A673 (cell line): ENCODE results near the gene KCNQ1. TPM values are rescaled to one million over a fixed set of nuclear protein-coding genes. Genes with fewer than 3 reads are reported as not detected.
"Not testable (repeated sequence)": the region's sequence is repeated elsewhere in the genome, so short reads cannot be mapped to it uniquely, and the experiment has no call there.

Source experiments
- BruUV-seq: library from RNA; stranded (reverse); fragments of 400-500 nt; replicated peaks from 2 replicates; lab custom pipeline; 2021; lab: Mats Ljungman, UMichigan
- CTCF ChIA-PET: fragments of 300-600 bp; sonication (Branson Sonifier 250); formaldehyde crosslinking; loops from one replicate; lab custom pipeline; 2022; ENCODE audit warnings: antibody characterized with exemption; lab: Charles Lee
- POLR2A ChIA-PET: fragments of 300-600 bp; sonication (Branson Sonifier 250); formaldehyde crosslinking; loops from one replicate; lab custom pipeline; 2022; ENCODE audit warnings: antibody characterized with exemption; ENCODE audit not compliant: low non-redundant PET; lab: Charles Lee
- DNase-seq: peaks from one replicate; pipeline ENCODE4 v3.0.0-alpha.2; 2015; ENCODE audit warnings: low spot score
- H3K27ac ChIP-seq: fragments of 200-600 bp; sonication (generic); 2 replicates; pipeline ENCODE4 v1.5.1; 2016; ENCODE audit warnings: mixed run types, low read depth, mild to moderate bottlenecking, mixed read lengths, antibody characterized with exemption, low read length; ENCODE audit not compliant: poor library complexity, severe bottlenecking
- H3K27me3 ChIP-seq: fragments of 200-600 bp; sonication (generic); replicated peaks from 2 replicates; pipeline ENCODE4 v1.6.1; 2017; ENCODE audit warnings: mixed run types, low read depth, mild to moderate bottlenecking, mixed read lengths, antibody characterized with exemption, low read length; ENCODE audit not compliant: insufficient read depth, poor library complexity
- H3K36me3 ChIP-seq: fragments of 200-600 bp; sonication (generic); 2 replicates; pipeline ENCODE4 v1.6.1; 2016; ENCODE audit warnings: mixed run types, mild to moderate bottlenecking, mixed read lengths, antibody characterized with exemption, low read length; ENCODE audit not compliant: insufficient read depth, poor library complexity, severe bottlenecking
- H3K4me1 ChIP-seq: fragments of 200-600 bp; sonication (generic); 2 replicates; pipeline ENCODE4 v1.6.1; 2017; ENCODE audit warnings: mixed run types, mild to moderate bottlenecking, mixed read lengths, antibody characterized with exemption, low read length; ENCODE audit not compliant: insufficient read depth, poor library complexity, severe bottlenecking
- H3K4me3 ChIP-seq: fragments of 200-600 bp; sonication (generic); 2 replicates; pipeline ENCODE4 v1.5.1; 2016; ENCODE audit warnings: low read depth, mixed run types, mild to moderate bottlenecking, mixed read lengths, low read length; ENCODE audit not compliant: poor library complexity, severe bottlenecking
- H3K9me3 ChIP-seq: fragments of 200-600 bp; sonication (generic); 2 replicates; pipeline ENCODE4 v1.6.1; 2016; ENCODE audit warnings: mixed run types, low read depth, mild to moderate bottlenecking, mixed read lengths, antibody characterized with exemption, low read length; ENCODE audit not compliant: poor library complexity, severe bottlenecking
- EZH2 ChIP-seq: fragments of 200-600 bp; sonication (generic); IDR thresholded peaks from 2 replicates; pipeline ENCODE4 v1.6.1; 2017; ENCODE audit warnings: borderline replicate concordance, low read depth, mild to moderate bottlenecking, mixed read lengths, antibody characterized with exemption, low read length; ENCODE audit not compliant: poor library complexity, severe bottlenecking
- intact Hi-C: fragments of 100-400 bp; cut with micrococcal nuclease; formaldehyde crosslinking; loops from one replicate; pipeline ENCODE4 v1.10.0; 2022; ENCODE audit not compliant: unreplicated experiment
- total RNA-seq: library from RNA; stranded (reverse); gene quantifications from 2 replicates; pipeline ENCODE4 v1.2.3, GENCODE V29; 2021
- TF ChIP-seq, protein P1 (sequence below): fragments of 300-800, 200-600 bp; sonication (generic); conservative IDR thresholded peaks from 2 replicates; pipeline ENCODE4 v1.5.1; 2017; ENCODE audit warnings: low read depth, mild to moderate bottlenecking, antibody characterized with exemption, low read length, moderate library complexity, mixed read lengths

The KCNQ1 gene
- total RNA-seq, 1 experiment from 2014 or later: not detected

DNA sequence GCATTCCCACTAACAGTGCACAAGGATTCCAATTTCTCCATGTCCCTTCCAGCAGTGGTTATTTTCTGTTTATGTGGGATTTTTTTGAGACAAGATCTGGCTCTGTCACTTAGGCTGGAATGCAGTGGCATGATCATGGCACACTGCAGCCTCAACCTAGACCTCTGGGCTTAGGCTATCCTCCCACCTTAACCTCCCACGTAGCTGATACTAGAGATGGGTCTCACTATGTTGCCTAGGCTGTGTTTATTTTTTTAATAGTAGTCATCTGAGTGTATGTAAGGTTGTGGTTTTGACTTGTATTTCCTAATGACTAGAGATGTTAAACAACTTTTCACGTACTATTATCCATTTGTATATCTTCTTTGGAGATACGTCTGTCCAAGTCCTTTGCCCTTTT is 180.4 kb downstream of the KCNQ1 start:
- ChIA-PET POLR2A (no interaction called here), CTCF (no interaction called here)
- TF ChIP-seq, protein P1, sequence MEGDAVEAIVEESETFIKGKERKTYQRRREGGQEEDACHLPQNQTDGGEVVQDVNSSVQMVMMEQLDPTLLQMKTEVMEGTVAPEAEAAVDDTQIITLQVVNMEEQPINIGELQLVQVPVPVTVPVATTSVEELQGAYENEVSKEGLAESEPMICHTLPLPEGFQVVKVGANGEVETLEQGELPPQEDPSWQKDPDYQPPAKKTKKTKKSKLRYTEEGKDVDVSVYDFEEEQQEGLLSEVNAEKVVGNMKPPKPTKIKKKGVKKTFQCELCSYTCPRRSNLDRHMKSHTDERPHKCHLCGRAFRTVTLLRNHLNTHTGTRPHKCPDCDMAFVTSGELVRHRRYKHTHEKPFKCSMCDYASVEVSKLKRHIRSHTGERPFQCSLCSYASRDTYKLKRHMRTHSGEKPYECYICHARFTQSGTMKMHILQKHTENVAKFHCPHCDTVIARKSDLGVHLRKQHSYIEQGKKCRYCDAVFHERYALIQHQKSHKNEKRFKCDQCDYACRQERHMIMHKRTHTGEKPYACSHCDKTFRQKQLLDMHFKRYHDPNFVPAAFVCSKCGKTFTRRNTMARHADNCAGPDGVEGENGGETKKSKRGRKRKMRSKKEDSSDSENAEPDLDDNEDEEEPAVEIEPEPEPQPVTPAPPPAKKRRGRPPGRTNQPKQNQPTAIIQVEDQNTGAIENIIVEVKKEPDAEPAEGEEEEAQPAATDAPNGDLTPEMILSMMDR: no peak
- no peak for TF ChIP-seq EZH2
- DNase-seq: no peak
- intact Hi-C loops: no loop called here
- BruUV-seq: no TSS peak
- no peaks in the 10 kb centered on the region for H3K4me1 ChIP-seq
- no peak overlapping the region for H3K27ac ChIP-seq
- H3K36me3 ChIP-seq: no peaks in the 10 kb centered on the region
- H3K27me3 ChIP-seq: no peaks in the 10 kb centered on the region
- H3K4me3 ChIP-seq: no peak overlapping the region
- peaks cover 85% of the 10 kb centered on the region for H3K9me3 ChIP-seq

DNA sequence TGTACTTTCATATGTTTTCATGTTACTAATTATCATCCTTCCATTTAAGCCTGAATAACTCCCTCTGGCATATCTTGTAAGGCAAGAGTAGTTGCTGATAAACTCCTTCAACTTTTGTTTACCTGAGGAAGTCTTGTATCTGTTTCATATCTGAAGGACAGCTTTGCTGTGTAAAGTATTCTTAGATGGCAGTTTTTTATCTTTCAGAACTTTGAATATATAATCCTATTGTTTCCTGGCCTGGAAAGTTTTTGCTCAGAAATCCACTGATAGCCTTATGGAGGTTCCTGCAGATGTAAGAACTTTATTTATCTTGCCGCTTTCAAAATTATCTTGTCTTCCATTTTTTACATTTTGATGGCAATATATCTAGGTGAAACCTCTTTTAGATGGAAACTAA is 185.9 kb downstream of the KCNQ1 start:
- ChIA-PET CTCF (no interaction called here), POLR2A (no interaction called here)
- Histone ChIP-seq H3K27me3 (no peaks in the 10 kb centered on the region), H3K27ac (no peak overlapping the region), H3K4me1 (no peaks in the 10 kb centered on the region), H3K9me3 (peaks cover 81% of the 10 kb centered on the region), H3K36me3 (no peaks in the 10 kb centered on the region), H3K4me3 (no peak overlapping the region)
- TF ChIP-seq EZH2: no peak
- TF ChIP-seq, protein P1: no peak
- DNase-seq: no peak
- intact Hi-C loops: no loop called here
- BruUV-seq: no TSS peak

DNA sequence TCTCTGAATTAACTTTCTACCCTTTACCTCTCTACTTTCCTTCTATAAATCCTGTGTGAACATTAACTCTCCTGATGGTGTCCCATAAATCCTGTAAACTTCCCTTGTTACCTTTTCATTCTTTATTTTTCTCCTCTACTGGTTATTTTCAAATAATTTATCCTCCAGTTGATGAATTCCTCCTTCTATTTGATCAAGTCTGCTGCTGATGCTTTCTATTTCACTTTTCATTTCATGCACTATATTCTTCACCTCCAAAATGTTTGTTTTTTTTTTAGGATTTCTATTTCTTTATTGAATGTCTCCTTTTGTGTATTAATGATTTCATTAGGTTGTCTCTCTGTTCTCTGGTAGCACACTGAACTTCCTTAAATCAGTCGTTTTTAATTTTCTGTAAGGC is 186.4 kb downstream of the KCNQ1 start:
- intact Hi-C loops: no loop called here
- ChIA-PET POLR2A (no interaction called here), CTCF (no interaction called here)
- Histone ChIP-seq H3K27me3 (no peaks in the 10 kb centered on the region), H3K4me1 (no peaks in the 10 kb centered on the region), H3K27ac (no peak overlapping the region), H3K9me3 (peaks cover 77% of the 10 kb centered on the region), H3K36me3 (no peaks in the 10 kb centered on the region), H3K4me3 (no peak overlapping the region)
- no peak for TF ChIP-seq EZH2
- TF ChIP-seq, protein P1: no peak
- BruUV-seq: no TSS peak
- no peak for DNase-seq

DNA sequence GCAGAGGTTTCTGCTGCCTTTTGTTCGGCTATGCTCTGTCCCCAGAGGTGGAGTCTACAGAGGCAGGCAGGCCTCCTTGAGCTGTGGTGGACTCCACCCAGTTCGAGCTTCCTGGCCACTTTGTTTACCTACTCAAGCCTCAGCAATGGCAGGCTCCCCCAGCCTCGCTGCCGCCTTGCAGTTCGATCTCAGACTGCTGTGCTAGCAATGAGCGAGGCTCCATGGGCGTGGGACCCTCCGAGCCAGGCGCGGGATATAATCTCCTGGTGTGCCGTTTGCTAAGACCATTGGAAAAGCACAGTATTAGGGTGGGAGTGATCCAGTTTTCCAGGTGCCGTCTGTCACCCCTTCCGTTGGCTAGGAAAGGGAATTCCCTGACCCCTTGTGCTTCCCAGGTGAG is 195.0 kb downstream of the KCNQ1 start:
- H3K27ac ChIP-seq, H3K4me3 ChIP-seq, DNase-seq, H3K27me3 ChIP-seq, CTCF ChIA-PET, BruUV-seq, intact Hi-C loops, POLR2A ChIA-PET, H3K4me1 ChIP-seq, H3K36me3 ChIP-seq: not testable (repeated sequence)
- H3K9me3 ChIP-seq: peaks cover 48% of the 10 kb centered on the region
